HepG2 (cell line): ENCODE measurements around the gene BCL6. TPM values are rescaled to one million over a fixed set of nuclear protein-coding genes. Genes with fewer than 3 reads are reported as not detected.

ENCODE experiments used
- ATF7-NPFF ChIP-seq: sonication (generic); formaldehyde crosslinking; IDR thresholded peaks from 2 replicates; pipeline ENCODE4 v1.8.1; 2023; ENCODE audit warnings: mild to moderate bottlenecking, low read depth, missing genetic modification reagents, moderate library complexity
- BCL6 ChIP-seq: IDR thresholded peaks from 2 replicates; pipeline ENCODE4 v1.6.1; 2016; ENCODE audit warnings: missing genetic modification reagents, missing compliant biosample characterization
- CBX2 ChIP-seq, 2 experiments: fragments of 200-600 bp in 1 of 2; sonication (generic); formaldehyde crosslinking in 1 of 2; IDR thresholded peaks; 2 replicates each; pipeline versions ENCODE4 v1.7.0 to v1.8.1; 2018 to 2022; ENCODE audit warnings: low read depth in 2 of 2, low read length in 1 of 2, mild to moderate bottlenecking in 1 of 2, missing genetic modification reagents in 1 of 2
- HNRNPL ChIP-seq: fragments of 200-400 bp; formaldehyde crosslinking; IDR thresholded peaks from 2 replicates; pipeline ENCODE4 v1.6.1; 2017; ENCODE audit warnings: mild to moderate bottlenecking, low read depth, low read length
- KAT8 ChIP-seq: IDR thresholded peaks from 2 replicates; pipeline ENCODE4 v1.6.1; 2016; ENCODE audit warnings: missing genetic modification reagents, missing compliant biosample characterization
- MED8 ChIP-seq: sonication (generic); formaldehyde crosslinking; IDR thresholded peaks from 2 replicates; pipeline ENCODE4 v1.8.1; 2023; ENCODE audit warnings: mild to moderate bottlenecking, missing genetic modification reagents; ENCODE audit not compliant: insufficient replicate concordance
- MIXL1 ChIP-seq: IDR thresholded peaks from 2 replicates; pipeline ENCODE4 v1.6.1; 2016
- MNT ChIP-seq: fragments of 450-650 bp; IDR thresholded peaks from 2 replicates; pipeline ENCODE4 v1.6.1; 2016
- POLR2A ChIP-seq, 2 experiments: IDR thresholded peaks; 2 replicates each; pipeline ENCODE4 v1.6.1; 2011; ENCODE audit warnings: low read depth in 2 of 2, low read length in 2 of 2, mild to moderate bottlenecking in 1 of 2, moderate library complexity in 1 of 2; ENCODE audit not compliant: insufficient read depth in 1 of 2
- POLR2AphosphoS5 ChIP-seq: IDR thresholded peaks from 2 replicates; pipeline ENCODE4 v1.6.1; 2012; ENCODE audit warnings: low read depth, low read length
- POLR2G ChIP-seq: fragments of 200-400 bp; formaldehyde crosslinking; IDR thresholded peaks from 2 replicates; pipeline ENCODE4 v1.6.1; 2018; ENCODE audit warnings: mild to moderate bottlenecking, low read depth, low read length, moderate library complexity
- RARG ChIP-seq: sonication (generic); formaldehyde crosslinking; IDR thresholded peaks from 2 replicates; pipeline ENCODE4 v1.4.0; 2020; ENCODE audit warnings: low read depth, mild to moderate bottlenecking, missing genetic modification reagents
- REPIN1 ChIP-seq: sonication (generic); formaldehyde crosslinking; IDR thresholded peaks from 2 replicates; pipeline ENCODE4 v1.8.0; 2022; ENCODE audit warnings: missing genetic modification reagents, low read depth, mild to moderate bottlenecking, borderline replicate concordance
- SMC3 ChIP-seq: IDR thresholded peaks from 2 replicates; pipeline ENCODE4 v1.6.1; 2011; ENCODE audit warnings: low read length, improper control_type of control experiment
- STAG1 ChIP-seq: sonication (generic); formaldehyde crosslinking; IDR thresholded peaks from 2 replicates; pipeline ENCODE4 v1.4.0; 2020; ENCODE audit warnings: missing genetic modification reagents
- STAT5B ChIP-seq: sonication (generic); formaldehyde crosslinking; IDR thresholded peaks from 2 replicates; pipeline ENCODE4 v1.4.0; 2020; ENCODE audit warnings: missing genetic modification reagents
- ZNF225 ChIP-seq: sonication (generic); formaldehyde crosslinking; IDR thresholded peaks from 2 replicates; pipeline ENCODE4 v1.4.0; 2020; ENCODE audit warnings: mild to moderate bottlenecking, missing genetic modification reagents
- ZNF256 ChIP-seq: sonication (generic); formaldehyde crosslinking; conservative IDR thresholded peaks from 2 replicates; pipeline ENCODE4 v1.4.0; 2020; ENCODE audit warnings: missing genetic modification reagents
- ZNF263 ChIP-seq: sonication (generic); formaldehyde crosslinking; IDR thresholded peaks from 2 replicates; pipeline ENCODE4 v1.4.0; 2020; ENCODE audit warnings: missing genetic modification reagents
- ZNF281 ChIP-seq: sonication (generic); formaldehyde crosslinking; IDR thresholded peaks from 2 replicates; pipeline ENCODE4 v1.4.0; 2020; ENCODE audit warnings: missing genetic modification reagents, borderline replicate concordance
- ZNF296 ChIP-seq: sonication (generic); formaldehyde crosslinking; conservative IDR thresholded peaks from 2 replicates; pipeline ENCODE4 v1.5.0; 2020; ENCODE audit warnings: mild to moderate bottlenecking, missing genetic modification reagents
- ZNF660 ChIP-seq: sonication (generic); formaldehyde crosslinking; IDR thresholded peaks from 2 replicates; pipeline ENCODE4 v1.5.1; 2020; ENCODE audit warnings: mild to moderate bottlenecking, low read depth, missing genetic modification reagents, borderline replicate concordance
- polyA plus RNA-seq, 8 experiments: library from polyadenylated mRNA; depleted of rRNA in 3 of 8; stranded (reverse) in 7 of 8; unstranded in 1 of 8; fragments of >200 nt; fragmentation: Illumina TruSeq in 4 of 8; extraction: Trizol in 4 of 8; gene quantifications; 2 replicates each; pipeline versions ENCODE4 v1.2.1 to v1.2.3, GENCODE V29; 2011 to 2016; ENCODE audit warnings: low read depth in 4 of 8, missing spikeins in 1 of 8, mixed read lengths in 1 of 8; ENCODE audit not compliant: insufficient read depth in 1 of 8
- total RNA-seq, 5 experiments: library from RNA; depleted of rRNA; stranded (reverse); fragments of >200 nt; fragmentation: Illumina TruSeq; extraction: Trizol; gene quantifications; 2 replicates each; pipeline ENCODE4 v1.2.3, GENCODE V29; 2016; ENCODE audit warnings: low read depth in 1 of 5
- TF ChIP-seq, protein P1 (sequence below): sonication (generic); formaldehyde crosslinking; IDR thresholded peaks from 2 replicates; pipeline ENCODE4 v1.4.0; 2020; ENCODE audit warnings: mild to moderate bottlenecking, missing genetic modification reagents

The BCL6 gene
- total and polyA plus RNA-seq, 2 of the 13 experiments (the other 11 are each of a cell fraction or from before 2014, with no cell fraction given) = 21.2 to 53.7 TPM

DNA sequence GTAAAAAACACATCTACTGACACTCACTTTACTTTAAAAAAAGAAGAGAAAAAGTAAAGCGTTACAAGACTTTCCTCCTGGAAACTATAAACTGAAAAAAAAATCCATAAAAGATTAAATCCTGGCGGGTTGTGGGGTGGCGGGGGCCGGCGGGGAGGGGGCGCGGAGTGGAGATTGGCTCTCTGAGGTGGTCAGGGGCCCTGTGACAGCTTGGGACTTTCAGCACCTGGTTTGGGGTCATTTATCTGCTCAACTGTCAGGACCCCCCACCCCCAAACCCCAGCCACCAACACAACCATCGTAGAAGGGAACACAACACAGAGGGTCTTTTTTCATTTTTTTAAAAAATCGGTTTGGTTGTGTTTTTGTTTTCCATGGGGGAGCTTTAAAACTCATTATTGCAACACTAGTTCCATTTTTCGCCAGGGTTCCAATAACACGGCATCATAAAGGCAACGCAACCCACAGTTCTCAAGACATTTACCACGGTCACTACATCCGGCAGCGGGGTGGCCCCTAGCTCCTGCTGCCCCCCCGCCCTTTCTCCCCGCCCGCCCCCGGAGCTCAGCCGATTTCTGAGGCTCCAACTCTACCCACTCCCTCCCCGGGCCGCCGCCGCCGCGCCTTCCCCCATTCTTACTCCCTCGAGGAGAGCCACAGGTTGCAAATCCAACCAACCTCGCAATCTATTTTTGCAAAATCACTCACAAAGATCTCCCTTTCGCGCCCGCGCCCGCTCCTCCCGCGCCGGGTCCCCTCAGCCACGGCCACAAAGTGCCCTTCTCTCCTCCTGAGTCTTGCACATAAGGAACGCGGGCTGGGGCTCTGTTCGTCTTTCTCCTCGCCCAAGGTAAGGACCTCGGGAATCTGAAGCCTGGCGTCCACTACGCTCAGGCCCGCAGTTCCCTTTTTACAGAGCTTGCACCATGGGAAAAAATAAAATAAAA is 1.8 kb downstream of the BCL6 start (continued):
- TF ChIP-seq ZNF281 (CRISPR knock-in tag) (no peak), RARG (no peak), HNRNPL (0 out of 2 replicates have a peak, but pooled peaks have one; percentile 39), POLR2AphosphoS5 (no peak), REPIN1 (CRISPR knock-in tag) (peak; percentile 21; the same call in 1 of the 2 replicates), MIXL1 (CRISPR knock-in tag) (no peak), ZNF296 (CRISPR knock-in tag) (0 out of 2 replicates have a peak, but pooled peaks have one; percentile 48), MNT (no peak), ATF7-NPFF (CRISPR knock-in tag) (0 out of 2 replicates have a peak, but pooled peaks have one; percentile 35), STAG1 (CRISPR knock-in tag) (0 out of 2 replicates have a peak, but pooled peaks have one; percentile 5), SMC3 (no peak), POLR2A (IDR thresholded peaks at IDR 0.05; ENCODE audit: insufficient read depth in 1 of 2, low read depth in 2 of 2, low read length in 2 of 2) (peak in 1 of 2 experiments; percentile 20; a peak in 1 of 4 replicates), ZNF660 (CRISPR knock-in tag) (no peak), CBX2 (IDR thresholded peaks at IDR 0.05; ENCODE audit: low read depth, low read length) (no peak), CBX2 (CRISPR knock-in tag; IDR thresholded peaks at IDR 0.05; ENCODE audit: low read depth) (no peak), MED8 (CRISPR knock-in tag) (no peak), STAT5B (CRISPR knock-in tag) (no peak), ZNF225 (peak; percentile 59; the same call in 1 of the 2 replicates), POLR2G (peak; percentile 41; the same call in 1 of the 2 replicates), ZNF256 (CRISPR knock-in tag) (no peak), ZNF263 (no peak), KAT8 (no peak), BCL6 (CRISPR knock-in tag) (0 out of 2 replicates have a peak, but pooled peaks have one; percentile 7)
- TF ChIP-seq, protein P1, sequence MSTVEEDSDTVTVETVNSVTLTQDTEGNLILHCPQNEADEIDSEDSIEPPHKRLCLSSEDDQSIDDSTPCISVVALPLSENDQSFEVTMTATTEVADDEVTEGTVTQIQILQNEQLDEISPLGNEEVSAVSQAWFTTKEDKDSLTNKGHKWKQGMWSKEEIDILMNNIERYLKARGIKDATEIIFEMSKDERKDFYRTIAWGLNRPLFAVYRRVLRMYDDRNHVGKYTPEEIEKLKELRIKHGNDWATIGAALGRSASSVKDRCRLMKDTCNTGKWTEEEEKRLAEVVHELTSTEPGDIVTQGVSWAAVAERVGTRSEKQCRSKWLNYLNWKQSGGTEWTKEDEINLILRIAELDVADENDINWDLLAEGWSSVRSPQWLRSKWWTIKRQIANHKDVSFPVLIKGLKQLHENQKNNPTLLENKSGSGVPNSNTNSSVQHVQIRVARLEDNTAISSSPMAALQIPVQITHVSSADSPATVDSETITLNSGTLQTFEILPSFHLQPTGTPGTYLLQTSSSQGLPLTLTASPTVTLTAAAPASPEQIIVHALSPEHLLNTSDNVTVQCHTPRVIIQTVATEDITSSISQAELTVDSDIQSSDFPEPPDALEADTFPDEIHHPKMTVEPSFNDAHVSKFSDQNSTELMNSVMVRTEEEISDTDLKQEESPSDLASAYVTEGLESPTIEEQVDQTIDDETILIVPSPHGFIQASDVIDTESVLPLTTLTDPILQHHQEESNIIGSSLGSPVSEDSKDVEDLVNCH = no peak
